Stomach (tissue), 9 donors: Measurements from ENCODE around the gene SCAMP4. TPM values are rescaled to one million over a fixed set of nuclear protein-coding genes. Genes with fewer than 3 reads are reported as not detected.

Source experiments
- DNase-seq, 2 donors: peaks; one replicate each; pipeline versions ENCODE4 v3.0.0 to v3.0.0-alpha.2; 2013 to 2019
- H3K27ac ChIP-seq, 5 donors: fragments of 200-600 bp in 4 of 5; sonication (generic) in 4 of 5; one replicate each; pipeline ENCODE4 v1.5.1; 2013 to 2019; ENCODE audit warnings: mild to moderate bottlenecking in 1 of 5, moderate library complexity in 1 of 5
- H3K27me3 ChIP-seq, 3 donors: fragments of 200-600 bp; sonication (generic); one replicate each; pipeline ENCODE4 v1.5.1; 2017 to 2019; ENCODE audit warnings: mixed run types in 1 of 3
- H3K36me3 ChIP-seq, 4 donors: fragments of 200-600 bp; sonication (generic); 1 replicate in 3 of 4; 2 replicates in 1 of 4; pipeline ENCODE4 v1.5.1; 2016 to 2019
- H3K4me1 ChIP-seq, 4 donors: fragments of 200-600 bp; sonication (generic); one replicate each; pipeline ENCODE4 v1.5.1; 2016 to 2019
- H3K4me3 ChIP-seq, 4 donors: fragments of 200-600 bp; sonication (generic) in 3 of 4; one replicate each; pipeline ENCODE4 v1.5.1; 2016 to 2019; ENCODE audit warnings: mild to moderate bottlenecking in 1 of 4
- H3K9me3 ChIP-seq, 4 donors: fragments of 200-600 bp; sonication (generic); one replicate each; pipeline ENCODE4 v1.5.1; 2016 to 2019
- CTCF ChIP-seq, 7 experiments: fragments of 450-650 bp in 4 of 7; fragments of 200-600 bp in 3 of 7; sonication (generic) in 3 of 7; IDR thresholded peaks; one replicate each; pipeline ENCODE4 v1.5.1; 2016 to 2019; ENCODE audit warnings: antibody characterized with exemption in 7 of 7, control low read depth in 2 of 7, mild to moderate bottlenecking in 1 of 7
- EP300 ChIP-seq: sonication (generic); formaldehyde crosslinking; IDR thresholded peaks from one replicate; pipeline ENCODE4 v1.6.1; 2017; ENCODE audit warnings: antibody characterized with exemption
- POLR2A ChIP-seq, 4 donors: fragments of 450-650 bp; IDR thresholded peaks; one replicate each; pipeline ENCODE4 v1.6.1; 2016; ENCODE audit warnings: antibody characterized with exemption in 4 of 4, control low read depth in 2 of 4, mild to moderate bottlenecking in 1 of 4, moderate library complexity in 1 of 4
- POLR2AphosphoS5 ChIP-seq, 3 donors: sonication (generic); formaldehyde crosslinking; IDR thresholded peaks; one replicate each; pipeline ENCODE4 v1.6.1; 2016; ENCODE audit warnings: antibody characterized with exemption in 3 of 3
- WGBS, 5 donors: extraction: QIAGEN DNeasy Blood & Tissue Kit in 3 of 5; methylation state at CpG; one replicate each; pipeline versions ENCODE4 v1.1.5 to v1.1.7; 2013 to 2018; 5-methylcytosine and 5-hydroxymethylcytosine counted together
- intact Hi-C: fragments of 100-400 bp; cut with DNase I; formaldehyde crosslinking; loops from one replicate; pipeline ENCODE4 v1.15.1; 2023; ENCODE audit warnings: low total_unique reads
- polyA plus RNA-seq, 3 donors: library from polyadenylated mRNA; stranded (reverse); fragments of 200-250 nt; gene quantifications; one replicate each; pipeline ENCODE4 v1.2.3, GENCODE V29; 2013
- total RNA-seq, 5 donors: library from RNA; depleted of rRNA; stranded (reverse); fragments of >200 nt; gene quantifications; one replicate each; pipeline versions ENCODE4 v1.1.0 to v1.2.3, GENCODE V29; 2014 to 2016
- donor health status: healthy with polysubstance abuse.
- donor health status: Bipolar disorder and iron deficiency.
- donor health status: healthy.

The SCAMP4 gene
- total and polyA plus RNA-seq, 8 donors, result 7.8 to 77.6 (median 18.6) TPM

GRCh38 chr19:1935484-1936208, 30.4 kb downstream of the SCAMP4 start:
- Histone ChIP-seq H3K27me3 (no peaks in the 10 kb centered on the region), H3K27ac (no peak overlapping the region), H3K36me3 (no peaks in the 10 kb centered on the region), H3K4me1 (peaks cover 4 to 19% (median 12%) of the 10 kb centered on the region in 4 donors), H3K4me3 (no peak overlapping the region), H3K9me3 (peaks cover 0 to 5% (median 0%) of the 10 kb centered on the region in 4 donors)
- 39 to 55% (median 47%) methylated on average over 10 to 11 of the region's 11 CpGs for WGBS, 5 donors
- peak in 1 of 2 donors; percentile 36 for DNase-seq
- intact Hi-C loops, result loop anchor here (10.0 kb wide), 2 partner anchors 79 to 139 kb away; partner anchors contain the start of gene BTBD2
- no peak for TF ChIP-seq CTCF (IDR thresholded peaks at IDR 0.05)
- no peak for TF ChIP-seq POLR2A (IDR thresholded peaks at IDR 0.05)
- no peak for TF ChIP-seq EP300
- no peak for TF ChIP-seq POLR2AphosphoS5 (IDR thresholded peaks at IDR 0.05)

- Histone ChIP-seq H3K4me1 (peaks cover 4 to 19% (median 12%) of the 10 kb centered on the region in 4 donors), H3K9me3 (peaks cover 0 to 5% (median 0%) of the 10 kb centered on the region in 4 donors), H3K36me3 (no peaks in the 10 kb centered on the region), H3K27ac (no peak overlapping the region), H3K4me3 (no peak overlapping the region), H3K27me3 (no peaks in the 10 kb centered on the region)
- WGBS, 5 donors, result 82 to 86% (median 84%) methylated on average over 3 of the region's 3 CpGs
- intact Hi-C loops, result loop anchor here (10.0 kb wide), 2 partner anchors 78 to 138 kb away; partner anchors contain the start of gene BTBD2
- DNase-seq, result no peak
- TF ChIP-seq EP300 (no peak), CTCF (IDR thresholded peaks at IDR 0.05) (no peak), POLR2AphosphoS5 (IDR thresholded peaks at IDR 0.05) (no peak), POLR2A (IDR thresholded peaks at IDR 0.05) (no peak)
These were observed 31.2 kb downstream of the SCAMP4 start for GRCh38 chr19:1936430-1936829.

- Histone ChIP-seq H3K27ac (no peak overlapping the region), H3K4me1 (peaks cover 4 to 21% (median 12%) of the 10 kb centered on the region in 4 donors), H3K9me3 (peaks cover 0 to 5% (median 0%) of the 10 kb centered on the region in 4 donors), H3K27me3 (no peaks in the 10 kb centered on the region), H3K4me3 (no peak overlapping the region), H3K36me3 (no peaks in the 10 kb centered on the region)
- no peak for TF ChIP-seq POLR2A (IDR thresholded peaks at IDR 0.05)
- TF ChIP-seq POLR2AphosphoS5 (IDR thresholded peaks at IDR 0.05), result no peak
- TF ChIP-seq CTCF (IDR thresholded peaks at IDR 0.05), result no peak
- no peak for TF ChIP-seq EP300
- 84 to 90% (median 89%) methylated on average over 16 to 24 of the region's 24 CpGs for WGBS, 5 donors
- no peak for DNase-seq
- intact Hi-C loops, result loop anchor here (10.0 kb wide), 2 partner anchors 78 to 138 kb away; partner anchors contain the start of gene BTBD2
These were observed 31.9 kb downstream of the SCAMP4 start for GRCh38 chr19:1936916-1937610.

GRCh38 chr19:1938071-1938470, 32.9 kb downstream of the SCAMP4 start:
- WGBS, 5 donors, result 70 to 90% (median 82%) methylated on average over 7 of the region's 7 CpGs
- no peak overlapping the region for H3K27ac ChIP-seq
- intact Hi-C loops, result loop anchor here (10.0 kb wide), 2 partner anchors 77 to 137 kb away; partner anchors contain the start of gene BTBD2
- no peaks in the 10 kb centered on the region for H3K36me3 ChIP-seq
- H3K4me1 ChIP-seq, result peaks cover 11 to 31% (median 22%) of the 10 kb centered on the region in 4 donors
- DNase-seq, result no peak
- H3K9me3 ChIP-seq, result no peaks in the 10 kb centered on the region
- H3K27me3 ChIP-seq, result no peaks in the 10 kb centered on the region
- H3K4me3 ChIP-seq, result no peak overlapping the region
- no peak for TF ChIP-seq POLR2AphosphoS5 (IDR thresholded peaks at IDR 0.05)
- no peak for TF ChIP-seq POLR2A (IDR thresholded peaks at IDR 0.05)
- TF ChIP-seq EP300, result no peak
- no peak for TF ChIP-seq CTCF (IDR thresholded peaks at IDR 0.05)
